HG02870 (cell line): Measurements from ENCODE around the gene RANBP9.

Experiments used
- ATAC-seq: cut with Tn5 transposase; IDR thresholded peaks from one replicate; pipeline ENCODE4 v1.9.1; 2021; ENCODE audit warnings: mild to moderate bottlenecking, moderate library complexity; ENCODE audit not compliant: unreplicated experiment

Gene RANBP9

DNA sequence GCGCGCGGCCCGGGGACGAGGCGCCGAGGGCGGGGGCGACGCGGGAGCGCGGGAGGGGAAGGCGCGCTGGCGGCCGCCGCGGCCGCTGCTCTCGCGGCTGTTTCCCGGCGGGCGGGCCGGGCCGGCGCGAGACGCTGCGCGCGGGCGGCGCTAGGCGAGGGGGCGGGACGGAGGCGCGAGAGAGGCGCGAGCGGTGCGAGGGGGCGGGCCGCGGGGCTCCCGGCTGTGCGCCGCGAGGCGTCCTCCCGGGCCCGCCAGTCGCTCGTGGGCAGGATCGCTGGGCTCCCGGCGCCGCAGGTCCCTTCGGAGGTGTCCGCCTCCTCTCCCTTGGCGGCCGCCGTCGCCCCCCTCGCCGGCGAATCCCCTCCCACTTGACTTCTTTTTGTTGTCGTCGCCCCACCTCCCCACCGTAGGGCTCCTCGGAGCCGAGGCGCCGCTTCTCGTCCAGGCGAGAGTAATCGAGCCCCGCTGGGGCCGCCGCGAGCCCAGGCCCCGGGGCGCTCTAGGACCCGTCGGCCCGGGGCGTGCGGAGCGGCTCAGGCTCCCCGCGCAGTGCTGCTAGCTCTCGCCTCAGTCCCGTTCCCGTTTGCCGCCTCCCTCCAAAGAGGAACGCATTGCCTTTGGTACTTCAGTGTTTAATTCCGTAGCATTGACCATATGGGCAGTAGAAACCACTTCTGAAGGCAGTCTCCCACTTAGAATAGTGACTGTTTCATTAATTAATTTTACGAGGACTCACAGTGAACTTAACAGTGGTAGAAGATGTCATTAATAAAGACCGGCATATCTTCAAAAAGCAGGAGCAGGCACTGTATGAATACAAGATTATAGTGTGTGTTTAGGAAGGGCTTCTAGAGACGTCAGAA, at the start of gene RANBP9:
TSS of gene RANBP9 (minus strand) at position 103 of the 866 bp plus-strand sequence. CDS start 330 bp downstream, outside the sequence.
- peak; percentile 67 for ATAC-seq

DNA sequence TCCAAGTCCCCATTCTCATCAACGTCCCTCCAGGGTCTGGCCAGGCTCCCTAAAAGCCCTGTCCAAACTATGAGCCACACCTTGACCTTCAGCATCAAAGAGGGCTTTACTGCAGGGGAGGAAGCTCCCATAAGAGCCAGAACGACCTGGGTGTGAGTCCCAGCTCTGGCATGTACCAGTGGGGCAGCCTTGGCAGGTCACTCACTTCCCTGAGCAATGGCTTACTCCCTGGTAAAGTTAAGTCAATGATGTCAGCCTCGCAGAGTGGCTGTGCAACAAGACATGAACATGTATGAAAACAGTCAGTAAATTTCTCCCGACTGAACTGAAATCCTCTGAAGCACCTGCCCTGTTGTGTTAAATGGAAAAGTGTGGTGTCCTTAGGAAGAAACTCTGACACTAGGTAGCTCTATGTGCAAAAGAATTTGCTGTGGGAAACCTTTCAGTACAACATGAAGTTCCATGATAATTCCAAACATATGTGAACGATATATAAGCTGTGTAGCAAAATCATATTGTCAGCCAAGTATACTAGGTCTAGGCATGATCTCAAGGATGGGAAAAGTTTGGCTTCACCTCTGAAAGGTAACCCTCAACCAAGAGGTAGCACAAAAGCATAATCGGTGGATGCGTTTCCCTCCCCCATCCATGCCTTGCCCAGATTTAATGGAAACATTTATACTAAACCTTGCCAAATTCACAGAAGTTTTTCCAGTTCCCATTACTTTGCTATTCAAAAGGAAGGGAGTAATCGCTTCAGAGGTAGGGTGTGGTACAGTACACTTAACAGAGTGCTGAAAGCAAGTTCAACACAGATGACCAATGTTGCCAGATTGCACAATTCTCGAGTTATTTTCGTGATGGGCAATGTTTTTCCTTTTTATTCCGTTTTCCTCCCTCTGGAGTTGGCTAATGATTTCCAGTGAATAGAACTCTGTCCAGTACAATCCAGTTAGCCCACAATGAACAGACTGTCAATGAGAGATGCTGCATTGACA, 49.0 kb upstream of the RANBP9 start:
- ATAC-seq, result no peak

DNA sequence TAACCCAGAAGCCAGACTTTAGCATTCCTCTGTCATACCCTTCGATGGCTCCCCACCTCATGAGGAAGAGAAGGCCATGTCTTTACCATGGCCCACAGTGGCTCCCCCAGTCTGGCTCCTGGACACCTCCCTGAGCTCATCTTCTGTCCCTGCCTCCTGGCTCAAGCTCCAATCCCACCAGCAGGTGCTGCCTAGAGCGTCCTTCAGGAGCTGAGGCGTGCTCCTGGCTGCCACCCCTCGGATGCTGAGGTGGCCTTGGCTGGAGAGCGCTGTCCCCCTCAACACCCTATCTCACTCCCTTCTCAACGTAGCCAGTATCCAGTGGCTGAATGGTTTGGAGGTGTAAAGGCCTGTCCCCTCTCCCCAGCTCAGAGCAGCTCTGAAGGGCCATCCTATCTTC, 47.4 kb upstream of the RANBP9 start:
- no peak for ATAC-seq

DNA sequence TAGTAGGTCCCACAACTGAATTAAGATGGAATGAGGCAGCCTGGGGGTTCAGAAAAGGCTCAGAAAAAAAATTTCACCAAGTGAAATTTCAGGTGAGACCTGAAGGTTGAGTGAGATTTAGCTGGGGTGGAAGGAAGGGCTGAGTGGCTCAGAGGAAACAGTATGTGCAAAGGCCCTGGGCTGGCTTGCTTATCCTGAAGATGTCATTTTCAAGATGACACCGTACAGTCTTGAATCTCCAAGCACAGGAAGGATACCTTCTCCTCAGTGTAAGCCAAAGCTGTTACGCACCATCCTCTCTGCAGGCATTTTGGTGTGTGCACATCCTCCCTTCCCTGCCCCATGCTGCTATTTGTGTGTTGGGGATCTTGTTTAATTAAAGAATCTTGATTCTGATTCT, 43.0 kb upstream of the RANBP9 start:
- ATAC-seq, result no peak

DNA sequence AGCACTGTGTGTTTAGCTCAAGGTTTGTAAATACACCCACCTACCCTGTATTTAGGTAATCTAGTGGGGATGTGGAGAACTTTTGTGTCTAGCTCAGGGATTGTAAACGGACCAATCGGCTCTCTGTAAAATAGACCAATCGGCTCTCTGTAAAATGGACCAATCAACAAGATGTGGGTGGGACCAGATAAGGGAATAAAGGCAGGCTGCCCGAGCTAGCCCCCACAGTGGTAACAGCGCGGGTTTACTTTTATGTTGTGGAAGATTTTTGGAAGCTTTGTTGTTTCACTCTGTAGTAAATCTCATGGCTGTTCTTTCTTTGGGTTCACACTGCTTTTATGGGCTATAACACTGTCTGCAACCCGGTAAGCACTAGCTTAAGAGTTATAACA, 32.1 kb upstream of the RANBP9 start:
- no peak for ATAC-seq

DNA sequence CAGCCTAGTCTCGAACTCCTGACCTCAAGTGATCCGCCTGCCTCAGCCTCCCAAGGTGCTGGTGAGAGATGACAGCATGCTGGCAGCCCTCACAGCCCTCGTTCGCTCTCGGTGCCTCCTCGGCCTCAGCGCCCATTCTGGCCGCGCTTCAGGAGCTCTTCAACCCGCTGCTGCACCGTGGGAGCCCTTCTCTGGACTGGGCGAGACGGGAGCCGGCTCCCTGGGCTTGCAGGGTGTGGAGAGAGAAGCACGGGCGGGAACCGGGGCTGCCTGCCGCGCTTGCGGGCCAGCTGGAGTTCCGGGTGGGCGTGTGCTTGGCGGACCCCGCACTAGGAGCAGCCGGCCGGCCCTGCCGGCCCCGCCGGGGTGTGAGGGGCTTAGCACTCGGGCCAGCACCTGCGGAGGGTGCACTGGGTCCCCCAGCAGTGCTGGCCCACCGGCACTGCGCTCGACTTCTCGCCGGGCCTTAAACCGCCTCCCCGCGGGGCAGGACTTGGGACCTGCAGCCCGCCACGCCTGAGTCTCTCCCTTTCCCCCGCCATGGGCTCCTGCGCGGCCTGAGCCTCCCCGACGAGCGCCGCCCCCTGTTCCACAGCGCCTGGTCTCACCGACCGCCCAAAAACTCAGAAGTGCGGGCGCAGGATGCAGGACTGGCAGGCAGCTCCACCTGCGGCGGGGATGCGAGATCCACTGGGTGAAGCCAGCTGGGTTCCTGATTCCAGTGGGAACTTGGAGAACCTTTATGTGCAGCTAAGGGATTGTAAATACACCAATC, 31.5 kb upstream of the RANBP9 start:
- ATAC-seq, result no peak

DNA sequence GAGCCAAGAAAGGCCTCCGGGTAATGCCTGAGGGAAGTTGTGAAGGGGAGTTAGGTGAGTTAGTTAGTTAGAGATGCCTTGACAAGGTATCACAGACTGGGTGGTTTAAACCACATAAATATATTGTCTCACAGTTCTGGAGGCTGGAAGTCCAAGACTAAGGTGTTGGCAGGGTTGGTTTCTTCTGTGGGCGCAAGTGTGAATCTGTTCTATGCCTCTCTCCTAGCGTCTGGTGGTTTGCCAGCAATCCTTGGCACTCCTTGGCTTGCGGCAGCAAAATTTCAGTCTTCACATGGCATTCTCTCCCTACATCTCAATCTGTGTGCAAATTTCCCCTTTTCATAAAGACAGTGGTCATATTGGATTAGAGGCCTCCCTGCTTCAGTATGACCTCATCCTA, 29.7 kb upstream of the RANBP9 start:
- no peak for ATAC-seq

DNA sequence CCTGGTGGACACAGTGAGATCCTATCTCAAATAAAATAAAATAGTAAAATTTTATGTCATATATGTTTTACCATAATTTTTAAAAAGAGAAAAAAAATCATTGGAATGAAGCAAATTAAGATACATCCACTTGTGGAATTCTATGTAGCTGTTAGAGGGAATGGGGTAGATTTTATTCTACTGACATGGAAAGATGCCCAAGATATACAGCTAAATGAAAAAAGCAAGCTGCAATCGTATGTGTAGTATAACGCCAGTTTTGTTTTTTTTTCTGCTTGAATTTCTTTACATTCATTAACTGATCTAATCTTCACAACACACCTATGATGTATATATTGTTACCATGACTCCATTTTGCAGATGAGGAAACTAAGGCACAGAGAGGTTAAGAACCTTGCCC, 23.4 kb upstream of the RANBP9 start:
- no peak for ATAC-seq

DNA sequence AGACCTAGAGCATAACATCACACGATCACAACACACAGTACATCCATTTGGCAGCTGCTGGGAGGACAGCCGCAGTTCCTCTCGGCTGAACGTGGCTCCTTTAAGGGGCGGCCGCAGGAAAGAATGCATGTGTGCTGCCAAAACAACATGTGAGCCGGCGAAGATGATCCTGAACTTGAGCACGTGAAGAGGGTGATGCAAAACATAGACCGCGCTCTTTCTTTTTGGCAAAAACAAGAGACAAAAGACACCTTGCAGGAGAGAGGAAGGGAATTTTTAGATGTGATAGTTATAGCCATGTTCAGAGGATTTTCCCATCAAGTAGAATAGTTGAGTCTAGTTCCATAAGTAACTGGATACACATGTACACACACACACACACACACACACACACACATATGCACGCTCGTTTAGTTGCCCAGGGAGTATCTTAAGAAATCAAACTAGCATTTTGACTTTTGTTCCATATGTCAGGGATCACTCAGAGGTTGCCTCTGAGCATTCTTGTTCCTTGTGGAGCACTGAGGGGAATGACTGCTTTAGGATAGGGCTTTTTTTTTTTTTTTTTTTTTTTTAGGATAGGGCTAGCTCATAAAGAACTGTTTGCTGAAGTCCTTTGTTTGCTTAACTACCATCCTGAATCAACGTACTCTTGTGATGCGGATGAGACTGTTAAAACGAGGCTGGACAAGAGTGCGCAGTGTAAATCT, 21.7 kb upstream of the RANBP9 start:
- ATAC-seq, result no peak

DNA sequence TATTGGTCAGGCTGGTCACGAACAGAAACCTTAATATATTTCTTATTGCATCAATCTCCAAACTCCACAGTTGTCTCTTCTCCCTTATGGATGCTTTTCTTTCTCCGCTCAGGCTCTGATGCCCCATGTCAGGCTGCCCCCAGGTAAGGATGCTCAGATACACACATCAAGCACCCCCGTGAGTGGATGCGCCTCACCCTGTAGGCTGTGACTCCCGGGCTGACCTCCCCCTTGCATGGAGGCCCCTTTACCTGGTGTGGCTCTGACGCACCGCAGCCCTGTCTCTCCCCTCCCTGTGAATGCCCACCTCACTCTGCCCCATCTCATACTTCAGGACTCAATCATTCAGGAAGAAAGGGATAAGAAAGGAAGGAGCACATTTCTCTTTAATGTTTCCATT, 19.1 kb upstream of the RANBP9 start:
- no peak for ATAC-seq

DNA sequence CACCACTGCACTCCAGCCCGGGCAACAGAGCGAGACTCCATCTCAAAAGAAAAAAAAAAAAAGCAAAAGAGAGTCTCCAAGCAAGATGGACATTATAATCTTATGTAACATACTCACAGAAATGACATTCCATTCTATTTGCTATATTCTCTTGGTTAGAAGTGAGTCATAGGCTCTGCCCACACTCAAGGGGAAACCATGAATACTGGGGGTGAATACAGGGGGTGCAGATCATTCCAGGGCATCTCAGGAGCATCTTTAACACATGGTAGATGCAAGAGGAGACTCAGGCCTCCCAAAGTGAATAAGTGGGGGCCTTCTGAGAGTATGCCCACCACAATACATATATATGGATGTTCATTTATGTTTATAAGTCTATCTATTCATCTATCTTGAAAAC, 18.3 kb upstream of the RANBP9 start:
- ATAC-seq, result no peak

DNA sequence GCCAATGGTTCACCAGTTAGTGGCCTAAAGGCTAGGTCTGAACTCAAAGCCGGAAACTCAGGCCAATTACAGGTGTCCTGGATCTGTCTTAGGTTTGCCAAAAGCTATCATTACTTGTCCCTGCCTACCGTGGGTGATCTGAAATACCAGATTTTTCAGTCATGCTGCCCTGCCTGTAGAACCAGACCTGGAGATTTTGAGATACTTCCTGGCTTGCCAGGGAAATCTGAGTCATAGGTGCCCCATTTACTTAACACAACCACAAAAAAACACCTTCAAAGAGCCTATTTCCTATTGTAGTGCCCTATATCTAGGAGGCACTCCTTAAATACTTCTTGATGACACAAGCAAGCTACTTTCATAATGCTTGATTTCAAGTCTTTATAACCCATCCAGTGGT, 13.9 kb upstream of the RANBP9 start:
- no peak for ATAC-seq

DNA sequence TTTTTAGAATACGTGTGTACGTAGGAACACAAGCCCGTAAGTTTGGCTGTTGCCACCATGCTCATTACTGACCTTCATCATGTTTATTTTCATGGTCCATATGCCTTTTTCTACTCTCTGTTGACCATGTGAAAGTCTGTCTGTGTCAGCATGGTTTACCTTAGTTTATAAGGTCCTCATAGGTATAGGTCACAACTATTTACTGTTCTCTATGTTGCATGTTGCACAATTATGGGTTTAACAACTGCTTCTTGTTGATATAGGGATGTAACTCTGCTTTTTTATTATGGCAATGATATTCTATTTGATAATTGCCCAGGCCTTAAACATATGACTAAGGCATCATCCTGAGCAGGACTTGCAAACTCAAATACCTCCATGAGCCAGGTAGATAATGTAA, 13.4 kb upstream of the RANBP9 start:
- no peak for ATAC-seq

DNA sequence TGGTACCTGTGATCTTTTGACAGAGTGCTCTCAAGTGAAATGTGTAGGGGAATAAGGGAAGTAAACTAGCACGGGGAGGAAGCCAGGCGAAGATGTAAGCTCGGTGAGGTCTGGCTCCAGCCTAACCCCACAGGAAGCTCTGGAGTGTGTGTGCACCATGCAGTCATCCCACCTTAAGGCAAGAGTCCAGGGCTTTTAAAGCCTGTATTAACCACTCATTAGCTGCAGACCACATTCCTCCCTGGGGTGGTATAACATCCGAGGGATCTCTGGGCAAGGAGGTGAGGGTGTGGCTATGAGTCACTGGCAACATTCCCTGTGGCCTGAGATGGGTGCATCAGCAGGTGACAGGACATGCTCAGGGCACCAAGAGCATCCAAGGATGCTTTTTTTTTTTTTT, 12.5 kb upstream of the RANBP9 start:
- no peak for ATAC-seq

DNA sequence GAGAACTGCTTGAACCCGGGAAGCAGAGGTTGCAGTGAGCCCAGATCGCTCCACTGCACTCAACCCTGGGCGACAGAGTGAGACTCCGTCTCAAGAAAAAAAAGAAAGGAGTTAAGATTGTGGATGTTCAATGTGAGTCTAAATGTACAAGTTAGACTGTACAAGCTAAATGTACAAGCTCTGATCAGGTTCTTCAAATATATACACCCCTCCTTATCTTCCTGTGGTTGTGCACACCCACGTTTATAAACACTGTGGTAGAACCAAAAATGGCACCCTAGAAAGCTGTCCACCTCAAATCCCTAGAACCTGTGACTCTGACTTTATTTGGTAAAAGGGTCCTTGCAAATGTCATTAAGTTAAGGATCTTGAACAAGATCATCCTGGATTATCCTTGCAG, 11.2 kb upstream of the RANBP9 start:
- no peak for ATAC-seq

DNA sequence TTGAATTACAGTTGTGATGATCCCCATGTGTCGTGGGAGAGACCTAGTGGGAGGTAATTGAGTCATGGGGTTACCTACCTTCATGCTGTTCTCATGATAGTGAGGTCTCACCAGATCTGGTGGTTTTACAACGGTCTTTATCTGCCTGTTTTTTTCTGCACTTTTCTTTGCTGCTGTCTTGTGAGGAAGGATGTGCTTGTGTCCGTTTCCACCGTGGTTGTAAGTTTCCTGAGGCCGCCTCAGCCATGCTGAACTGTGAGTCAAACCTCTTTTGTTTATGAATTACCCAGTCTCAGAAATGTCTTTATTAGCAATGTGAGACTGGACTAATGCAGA, 6.5 kb upstream of the RANBP9 start:
- no peak for ATAC-seq

DNA sequence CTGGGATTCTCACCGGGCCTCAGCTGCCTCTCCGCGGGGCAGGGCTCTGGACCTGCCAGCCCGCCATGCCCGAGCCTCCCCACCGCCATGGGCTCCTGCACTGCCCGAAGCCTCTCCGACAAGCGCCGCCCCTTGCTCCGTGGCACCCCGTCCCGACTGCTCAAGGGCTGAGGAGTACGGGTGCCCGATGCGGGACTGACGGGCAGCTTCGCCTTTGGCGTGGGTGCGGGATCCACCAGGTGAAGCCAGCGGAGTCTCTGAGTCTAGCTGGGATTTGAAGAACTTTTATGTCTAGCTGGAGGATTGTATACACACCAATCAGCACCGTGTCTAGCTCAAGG, 5.3 kb upstream of the RANBP9 start:
- ATAC-seq, result no peak

DNA sequence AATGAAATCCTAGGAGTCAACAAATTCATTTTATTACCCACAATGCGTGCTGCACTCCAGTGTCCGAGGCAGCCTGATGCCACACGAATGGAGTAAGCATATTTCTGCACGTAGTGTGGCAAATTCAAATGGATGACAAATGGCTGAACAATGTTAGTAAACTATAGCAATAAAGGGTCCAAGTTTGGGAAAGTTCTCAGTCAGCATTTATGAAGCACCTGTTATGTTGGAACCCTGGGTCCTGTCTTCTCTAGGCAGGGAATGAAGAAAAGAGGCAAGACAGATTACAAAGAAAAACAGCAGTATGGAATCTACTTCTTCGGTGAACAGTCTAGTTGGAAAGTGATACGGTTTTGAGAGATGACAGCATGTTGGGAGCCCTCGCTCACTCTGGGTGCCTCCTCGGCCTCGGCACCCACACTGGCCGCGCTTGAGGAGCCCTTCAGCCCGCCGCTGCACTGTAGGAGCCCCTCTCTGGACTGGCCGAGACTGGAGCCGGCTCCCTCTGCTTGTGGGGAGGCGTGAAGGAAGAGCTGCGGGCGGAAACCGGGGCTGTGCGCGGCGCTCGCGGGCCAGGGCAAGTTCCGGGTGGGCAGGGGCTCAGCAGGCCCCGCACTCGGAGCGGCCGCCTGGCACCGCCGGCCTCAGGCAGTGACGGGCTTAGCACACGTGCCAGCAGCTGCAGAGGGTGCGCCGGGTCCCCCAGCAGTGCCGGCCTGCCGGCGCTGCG, 4.8 kb upstream of the RANBP9 start:
- no peak for ATAC-seq

DNA sequence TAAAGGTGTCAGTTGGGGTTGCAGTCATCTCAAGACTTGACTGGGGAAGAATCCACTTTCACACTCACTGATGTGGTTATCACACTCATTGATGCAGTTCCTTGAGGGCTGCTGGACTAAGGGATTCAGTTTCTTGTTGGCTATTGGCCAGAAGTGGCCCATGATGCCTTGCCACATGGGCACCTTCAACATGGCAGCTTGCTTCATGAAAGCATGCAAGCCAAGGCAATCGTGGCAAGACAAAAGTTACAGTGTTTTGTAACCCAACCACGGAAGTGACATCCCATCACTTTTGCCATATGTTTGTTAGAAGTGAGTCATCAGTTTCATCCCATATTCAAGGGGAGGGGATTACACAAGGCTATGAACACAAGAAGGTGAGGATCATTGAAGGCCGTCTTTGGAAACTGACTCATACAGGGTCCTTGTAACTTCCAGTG, 3.8 kb upstream of the RANBP9 start:
- no peak for ATAC-seq

DNA sequence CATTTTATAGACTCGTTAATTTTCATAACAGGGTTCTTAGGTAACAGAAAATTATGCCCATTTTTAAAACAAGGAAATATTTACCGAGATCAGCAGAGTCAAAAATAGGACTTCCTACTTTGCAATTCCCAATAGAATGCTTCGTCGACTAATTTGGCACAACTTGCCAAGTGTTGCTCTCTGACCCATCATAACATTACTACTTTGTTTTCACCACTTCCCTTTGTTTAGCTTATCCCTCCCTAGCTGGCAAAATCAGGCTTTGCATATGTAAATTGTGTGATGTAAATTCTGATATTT, 914 bp upstream of the RANBP9 start:
- no peak for ATAC-seq
